GM23248 (cell line): Measurements from ENCODE around the gene FUT7. TPM values are rescaled to one million over a fixed set of nuclear protein-coding genes. Genes with fewer than 3 reads are reported as not detected.

Source experiments
- DNase-seq: peaks from one replicate; pipeline ENCODE4 v3.0.0-alpha.2; 2015
- H2AFZ ChIP-seq: fragments of 200-600 bp; sonication (generic); 2 replicates; pipeline ENCODE4 v1.6.1; 2016; ENCODE audit warnings: antibody characterized with exemption
- H3F3A ChIP-seq: fragments of 200-600 bp; sonication (generic); 2 replicates; pipeline ENCODE4 v1.6.1; 2016; ENCODE audit warnings: mild to moderate bottlenecking, antibody characterized with exemption, mixed run types; ENCODE audit not compliant: insufficient read depth
- H3K27ac ChIP-seq: fragments of 200-600 bp; sonication (generic); 2 replicates; pipeline ENCODE4 v1.5.1; 2016; ENCODE audit warnings: mild to moderate bottlenecking
- H3K27me3 ChIP-seq: fragments of 200-600 bp; sonication (generic); replicated peaks from 2 replicates; pipeline ENCODE4 v1.6.1; 2016; ENCODE audit warnings: mild to moderate bottlenecking; ENCODE audit not compliant: insufficient read depth
- H3K36me3 ChIP-seq: fragments of 200-600 bp; sonication (generic); 2 replicates; pipeline ENCODE4 v1.6.1; 2016; ENCODE audit warnings: low read depth, mild to moderate bottlenecking
- H3K4me1 ChIP-seq: fragments of 200-600 bp; sonication (generic); 2 replicates; pipeline ENCODE4 v1.6.1; 2016; ENCODE audit warnings: mild to moderate bottlenecking; ENCODE audit not compliant: insufficient read depth
- H3K4me2 ChIP-seq: fragments of 200-600 bp; sonication (generic); one replicate; pipeline ENCODE4 v1.6.1; 2016; ENCODE audit warnings: mild to moderate bottlenecking; ENCODE audit not compliant: unreplicated experiment
- H3K4me3 ChIP-seq: fragments of 200-600 bp; sonication (generic); 2 replicates; pipeline ENCODE4 v1.5.1; 2016; ENCODE audit warnings: mild to moderate bottlenecking
- H3K79me2 ChIP-seq: fragments of 200-600 bp; sonication (generic); 2 replicates; pipeline ENCODE4 v1.6.1; 2016; ENCODE audit warnings: mild to moderate bottlenecking; ENCODE audit not compliant: insufficient read depth
- H3K9ac ChIP-seq: fragments of 200-600 bp; sonication (generic); 2 replicates; pipeline ENCODE4 v1.6.1; 2016; ENCODE audit warnings: mild to moderate bottlenecking
- H3K9me2 ChIP-seq: fragments of 200-600 bp; sonication (generic); 2 replicates; pipeline ENCODE4 v1.6.1; 2016; ENCODE audit warnings: mixed run types, mild to moderate bottlenecking, moderate library complexity; ENCODE audit not compliant: insufficient read depth
- H3K9me3 ChIP-seq: fragments of 200-600 bp; sonication (generic); one replicate; pipeline ENCODE4 v1.6.1; 2017; ENCODE audit warnings: low read depth
- H4K20me1 ChIP-seq: fragments of 200-600 bp; sonication (generic); 2 replicates; pipeline ENCODE4 v1.6.0; 2016; ENCODE audit not compliant: insufficient read depth
- EZH2 ChIP-seq: fragments of 200-600 bp; sonication (generic); IDR thresholded peaks from 2 replicates; pipeline ENCODE4 v1.6.1; 2018; ENCODE audit warnings: antibody characterized with exemption, mild to moderate bottlenecking; ENCODE audit not compliant: insufficient read depth, poor library complexity, severe bottlenecking
- EZH2phosphoT487 ChIP-seq: fragments of 200-600 bp; sonication (generic); IDR thresholded peaks from 2 replicates; pipeline ENCODE4 v1.6.1; 2018; ENCODE audit warnings: antibody characterized with exemption, moderate library complexity, mild to moderate bottlenecking, low read depth; ENCODE audit not compliant: insufficient read depth
- WGBS, 2 experiments: methylation state at CpG; one replicate each; pipeline ENCODE4 v1.1.6; 2015 to 2017; ENCODE audit warnings: low lambda C conversion rate in 2 of 2, low coverage in 1 of 2; ENCODE audit errors: missing lambda C conversion rate in 2 of 2; 5-methylcytosine and 5-hydroxymethylcytosine counted together
- in situ Hi-C: fragments of 300-500 bp; cut with MboI; formaldehyde crosslinking; loops from 2 replicates; pipeline ENCODE4 v1.15.0; 2020
- polyA plus RNA-seq: library from polyadenylated mRNA; unstranded; fragments of >200 nt; fragmentation: Nextera tagmentation; extraction: Ambion mirVana; gene quantifications from 2 replicates; pipeline ENCODE4 v1.2.1, GENCODE V29; 2016
- total RNA-seq: library from RNA; depleted of rRNA; stranded (reverse); fragments of >200 nt; shearing (Covaris generic); gene quantifications from 2 replicates; pipeline ENCODE4 v1.2.3, GENCODE V29; 2014

FUT7 gene
- total and polyA plus RNA-seq, 2 experiments from 2014 or later, result not detected

DNA sequence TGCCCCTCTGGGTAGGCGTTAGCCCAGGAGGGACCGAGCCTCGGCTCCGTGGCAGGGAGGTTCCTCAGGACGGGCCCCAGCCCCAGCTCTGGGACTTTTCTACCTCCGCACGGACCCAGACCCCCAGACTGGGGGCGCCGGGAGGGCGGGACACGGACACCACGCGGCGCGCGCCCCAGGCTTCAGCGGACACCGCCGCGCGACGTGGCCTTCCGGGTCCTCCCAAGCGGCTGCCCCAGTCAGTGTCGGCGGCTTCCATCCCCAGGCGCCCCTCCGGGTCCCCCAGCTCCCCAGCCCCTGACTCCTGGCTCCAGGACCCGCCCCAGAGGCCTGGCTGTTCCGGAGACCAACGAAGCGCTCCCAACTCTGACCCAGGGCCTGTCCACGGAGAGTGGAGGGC, 46.0 kb downstream of the FUT7 start:
- no peak overlapping the region for H3K4me2 ChIP-seq
- H3K4me3 ChIP-seq, result no peak overlapping the region
- H3K9ac ChIP-seq, result no peak overlapping the region
- H3K36me3 ChIP-seq, result no peaks in the 10 kb centered on the region
- H2AFZ ChIP-seq, result no peak overlapping the region
- H3K79me2 ChIP-seq, result no peaks in the 10 kb centered on the region
- H3K9me3 ChIP-seq, result no peaks in the 10 kb centered on the region
- H3K27me3 ChIP-seq, result peaks cover 19% of the 10 kb centered on the region; the same call in 1 of the 2 replicates
- peaks cover under 1% of the 10 kb centered on the region; the same call in 1 of the 2 replicates for H3F3A ChIP-seq
- 39 to 85% methylated on average over 5 to 31 of the region's 33 CpGs for WGBS, 2 experiments
- in situ Hi-C loops, result no loop called here
- no peak for TF ChIP-seq EZH2
- no peak for TF ChIP-seq EZH2phosphoT487
- H3K27ac ChIP-seq, result no peak overlapping the region
- H3K9me2 ChIP-seq, result no peaks in the 10 kb centered on the region
- no peak for DNase-seq
- no peaks in the 10 kb centered on the region for H3K4me1 ChIP-seq
- no peaks in the 10 kb centered on the region for H4K20me1 ChIP-seq

DNA sequence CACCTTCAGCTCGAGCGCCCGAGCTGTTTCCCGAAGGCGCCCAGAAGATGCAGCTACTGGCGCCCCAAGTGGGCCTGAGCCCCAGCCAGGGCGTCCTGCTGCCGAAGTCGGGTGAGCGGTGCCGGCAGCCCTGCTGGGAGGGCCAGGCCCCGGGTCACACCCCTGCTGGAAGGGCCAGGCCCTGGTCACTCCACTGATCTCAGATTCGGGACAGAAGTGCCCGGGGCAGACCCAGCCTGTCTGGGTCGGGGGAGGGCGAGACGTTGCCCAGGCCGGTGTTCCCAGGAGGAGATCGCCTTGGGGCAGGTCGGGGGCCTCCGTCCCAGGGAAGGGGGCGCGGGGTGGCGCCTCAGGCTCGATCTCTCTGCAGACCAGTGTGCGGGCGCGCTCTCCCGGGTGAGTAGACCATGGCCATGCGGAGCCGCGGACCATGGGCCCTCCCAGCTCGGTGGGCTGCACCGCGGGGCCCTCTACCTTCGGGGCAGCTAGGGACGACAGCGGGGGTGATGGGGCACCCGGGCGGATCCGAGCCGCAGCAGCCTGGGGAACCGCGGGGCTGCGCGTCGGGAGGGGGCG, 46.8 kb downstream of the FUT7 start:
- Histone ChIP-seq H3K4me3 (no peak overlapping the region), H3K27ac (no peak overlapping the region), H3K9me3 (no peaks in the 10 kb centered on the region), H3K27me3 (peaks cover 19% of the 10 kb centered on the region; the same call in 1 of the 2 replicates), H3K79me2 (no peaks in the 10 kb centered on the region), H2AFZ (no peak overlapping the region), H3K9me2 (no peaks in the 10 kb centered on the region), H4K20me1 (no peaks in the 10 kb centered on the region), H3F3A (no peaks in the 10 kb centered on the region), H3K4me1 (no peaks in the 10 kb centered on the region), H3K36me3 (no peaks in the 10 kb centered on the region), H3K4me2 (no peak overlapping the region), H3K9ac (no peak overlapping the region)
- no peak for DNase-seq
- in situ Hi-C loops, result no loop called here
- TF ChIP-seq EZH2phosphoT487 (no peak), EZH2 (peak; percentile 44)
- 4% methylated on average over 21 to 31 of the region's 48 CpGs for WGBS, 2 experiments

DNA sequence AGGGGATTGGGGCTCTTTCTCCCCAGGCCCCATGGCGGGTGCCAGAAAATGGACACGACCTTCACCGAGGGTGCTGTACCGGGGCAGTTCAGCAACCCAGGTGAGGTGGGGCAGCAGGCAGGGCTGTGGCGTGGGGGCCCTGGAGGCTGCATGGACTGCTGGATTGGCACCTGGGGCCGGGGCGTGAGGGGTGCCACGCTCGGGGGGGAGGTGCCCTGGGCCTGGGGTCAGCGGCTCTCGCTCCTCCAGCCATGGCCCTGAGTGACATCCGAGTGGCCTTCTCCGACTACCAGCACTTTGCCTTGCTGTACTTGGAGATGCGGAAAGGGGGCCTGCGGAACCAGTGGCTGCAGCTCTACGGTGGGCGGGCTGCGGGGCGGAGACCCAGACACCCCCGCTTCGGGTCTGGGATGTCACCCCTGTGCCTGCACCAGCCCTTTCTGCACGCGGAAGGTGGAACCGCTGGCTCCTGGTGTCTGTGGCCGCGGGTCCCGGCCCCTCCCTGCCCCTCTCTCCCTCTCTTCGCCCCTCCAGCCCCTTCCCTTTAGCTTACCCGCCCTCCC, 47.3 kb downstream of the FUT7 start:
- no peak for DNase-seq
- Histone ChIP-seq H3F3A (no peaks in the 10 kb centered on the region), H3K4me2 (no peak overlapping the region), H3K27me3 (peaks cover 19% of the 10 kb centered on the region; the same call in 1 of the 2 replicates), H3K9ac (no peak overlapping the region), H3K27ac (no peak overlapping the region), H3K9me2 (no peaks in the 10 kb centered on the region), H4K20me1 (no peaks in the 10 kb centered on the region), H3K36me3 (no peaks in the 10 kb centered on the region), H3K79me2 (no peaks in the 10 kb centered on the region), H3K4me1 (no peaks in the 10 kb centered on the region), H3K4me3 (no peak overlapping the region), H3K9me3 (no peaks in the 10 kb centered on the region), H2AFZ (no peak overlapping the region)
- TF ChIP-seq EZH2 (no peak), EZH2phosphoT487 (no peak)
- 38 to 67% methylated on average over 14 to 18 of the region's 29 CpGs for WGBS, 2 experiments
- in situ Hi-C loops, result no loop called here

DNA sequence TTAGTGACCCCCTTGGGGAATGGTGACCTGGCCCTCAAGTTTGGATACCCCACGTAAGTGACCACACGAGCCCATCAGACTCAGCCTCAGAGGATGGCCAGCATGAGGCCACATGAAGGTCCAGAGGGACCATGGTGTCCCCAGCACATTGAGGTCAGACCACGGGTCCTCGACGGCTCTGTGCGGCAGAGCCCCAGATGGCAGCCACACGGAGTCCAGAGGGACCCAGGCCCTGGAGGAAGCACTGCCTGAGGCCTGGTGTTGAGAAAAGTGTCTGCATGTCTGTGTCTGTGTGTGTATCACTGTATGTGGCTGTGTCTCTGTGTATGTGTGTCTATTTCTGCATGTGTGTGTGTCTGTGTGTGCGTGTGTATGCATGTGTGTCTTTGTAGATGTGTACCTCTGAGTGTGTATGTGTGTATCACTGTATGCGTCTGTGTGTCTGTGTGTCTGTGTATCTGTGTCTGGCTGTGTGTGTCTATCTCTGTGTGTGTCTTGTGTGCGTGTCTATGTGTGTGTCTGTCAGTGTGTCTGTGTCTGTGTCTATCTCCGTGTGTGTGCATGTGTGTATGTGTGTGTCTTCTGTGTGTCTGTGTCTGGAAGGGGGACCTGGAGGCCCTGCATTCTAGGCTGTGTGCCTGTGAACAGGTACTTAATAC, 48.1 kb downstream of the FUT7 start:
- H3K27me3 ChIP-seq, result peaks cover 19% of the 10 kb centered on the region; the same call in 1 of the 2 replicates

More for the DNA sequence above, 48.1 kb downstream of the FUT7 start:
- no peaks in the 10 kb centered on the region for H3K36me3 ChIP-seq
- no peak overlapping the region for H3K27ac ChIP-seq
- no peaks in the 10 kb centered on the region for H3K79me2 ChIP-seq
- no peaks in the 10 kb centered on the region for H3K4me1 ChIP-seq
- H3K9me2 ChIP-seq, result no peaks in the 10 kb centered on the region
- no peak for DNase-seq
- H2AFZ ChIP-seq, result no peak overlapping the region
- no peak overlapping the region for H3K9ac ChIP-seq
- no peak overlapping the region for H3K4me2 ChIP-seq
- H3K9me3 ChIP-seq, result no peaks in the 10 kb centered on the region
- H3F3A ChIP-seq, result no peaks in the 10 kb centered on the region
- WGBS, 2 experiments, result 73 to 75% methylated on average over 11 of the region's 11 CpGs
- TF ChIP-seq EZH2, result no peak
- TF ChIP-seq EZH2phosphoT487, result no peak
- H4K20me1 ChIP-seq, result no peaks in the 10 kb centered on the region
- in situ Hi-C loops, result no loop called here
- no peak overlapping the region for H3K4me3 ChIP-seq
